HepG2 (cell line): ENCODE data around the gene ETFDH. TPM values are rescaled to one million over a fixed set of nuclear protein-coding genes. Genes with fewer than 3 reads are reported as not detected.

Experiments
- ADNP ChIP-seq: sonication (generic); formaldehyde crosslinking; IDR thresholded peaks from 2 replicates; pipeline ENCODE4 v1.4.0; 2020; ENCODE audit warnings: missing genetic modification reagents
- HES4 ChIP-seq: sonication (generic); formaldehyde crosslinking; IDR thresholded peaks from 2 replicates; pipeline ENCODE4 v1.9.0; 2021; ENCODE audit warnings: mild to moderate bottlenecking, missing genetic modification reagents, borderline replicate concordance
- NR2F1 ChIP-seq, 2 experiments: fragments of 450-650 bp in 1 of 2; formaldehyde crosslinking in 1 of 2; IDR thresholded peaks; 2 replicates each; pipeline versions ENCODE4 v1.5.0 to v1.6.1; 2016 to 2020; ENCODE audit warnings: mild to moderate bottlenecking in 1 of 2, missing compliant biosample characterization in 1 of 2, missing genetic modification reagents in 1 of 2, moderate library complexity in 1 of 2
- SAP130 ChIP-seq: IDR thresholded peaks from 2 replicates; pipeline ENCODE4 v1.6.1; 2016; ENCODE audit warnings: low read depth
- SRSF4 ChIP-seq: fragments of 200-400 bp; formaldehyde crosslinking; IDR thresholded peaks from one replicate; pipeline ENCODE4 v1.6.1; 2018; ENCODE audit warnings: mild to moderate bottlenecking, low read depth, low read length, moderate library complexity; ENCODE audit not compliant: poor library complexity, severe bottlenecking
- ZFP36L1 ChIP-seq: sonication (generic); formaldehyde crosslinking; IDR thresholded peaks from 2 replicates; pipeline ENCODE4 v1.8.0; 2022; ENCODE audit warnings: mild to moderate bottlenecking, missing genetic modification reagents, moderate library complexity
- ZMYM4 ChIP-seq: sonication (generic); formaldehyde crosslinking; IDR thresholded peaks from 2 replicates; pipeline ENCODE4 v1.8.1; 2023; ENCODE audit warnings: mild to moderate bottlenecking, missing genetic modification reagents
- ZNF382 ChIP-seq: sonication (generic); formaldehyde crosslinking; IDR thresholded peaks from 2 replicates; pipeline ENCODE4 v1.5.0; 2020; ENCODE audit warnings: missing genetic modification reagents, mild to moderate bottlenecking, borderline replicate concordance
- ZNF431 ChIP-seq: sonication (generic); formaldehyde crosslinking; IDR thresholded peaks from 2 replicates; pipeline ENCODE4 v1.9.0; 2022; ENCODE audit warnings: missing genetic modification reagents, low read depth, mild to moderate bottlenecking, borderline replicate concordance
- ZNF468 ChIP-seq: sonication (generic); formaldehyde crosslinking; IDR thresholded peaks from 2 replicates; pipeline ENCODE4 v1.8.0; 2022; ENCODE audit warnings: mild to moderate bottlenecking, moderate library complexity, missing genetic modification reagents
- ZNF772 ChIP-seq: sonication (generic); formaldehyde crosslinking; IDR thresholded peaks from 2 replicates; pipeline ENCODE4 v1.5.0; 2020; ENCODE audit warnings: mild to moderate bottlenecking, missing genetic modification reagents
- polyA plus RNA-seq, 8 experiments: library from polyadenylated mRNA; depleted of rRNA in 3 of 8; stranded (reverse) in 7 of 8; unstranded in 1 of 8; fragments of >200 nt; fragmentation: Illumina TruSeq in 4 of 8; extraction: Trizol in 4 of 8; gene quantifications; 2 replicates each; pipeline versions ENCODE4 v1.2.1 to v1.2.3, GENCODE V29; 2011 to 2016; ENCODE audit warnings: low read depth in 4 of 8, missing spikeins in 1 of 8, mixed read lengths in 1 of 8; ENCODE audit not compliant: insufficient read depth in 1 of 8
- total RNA-seq, 5 experiments: library from RNA; depleted of rRNA; stranded (reverse); fragments of >200 nt; fragmentation: Illumina TruSeq; extraction: Trizol; gene quantifications; 2 replicates each; pipeline ENCODE4 v1.2.3, GENCODE V29; 2016; ENCODE audit warnings: low read depth in 1 of 5
- TF ChIP-seq, protein P1 (sequence below), 2 experiments: sonication (generic) in 1 of 2; formaldehyde crosslinking in 1 of 2; IDR thresholded peaks; 2 replicates each; pipeline versions ENCODE4 v1.6.1 to v1.9.0; 2014 to 2022; ENCODE audit warnings: antibody characterized with exemption in 1 of 2, borderline replicate concordance in 1 of 2, inconsistent platforms in 1 of 2, low read depth in 1 of 2, missing genetic modification reagents in 1 of 2
- TF ChIP-seq, protein P2 (sequence below): sonication (generic); formaldehyde crosslinking; IDR thresholded peaks from 2 replicates; pipeline ENCODE4 v1.5.1; 2020; ENCODE audit warnings: missing genetic modification reagents, mild to moderate bottlenecking, borderline replicate concordance
- TF ChIP-seq, protein P3 (sequence below): sonication (generic); formaldehyde crosslinking; IDR thresholded peaks from 2 replicates; pipeline ENCODE4 v1.5.0; 2020; ENCODE audit warnings: mild to moderate bottlenecking, missing genetic modification reagents
- TF ChIP-seq, protein P4 (sequence below): sonication (generic); formaldehyde crosslinking; IDR thresholded peaks from 2 replicates; pipeline ENCODE4 v1.8.0; 2022; ENCODE audit warnings: missing genetic modification reagents, mild to moderate bottlenecking, borderline replicate concordance

Gene ETFDH
- total and polyA plus RNA-seq, 2 of the 13 experiments (the other 11 are each of a cell fraction or from before 2014, with no cell fraction given), result 14.7 to 17.8 TPM

DNA sequence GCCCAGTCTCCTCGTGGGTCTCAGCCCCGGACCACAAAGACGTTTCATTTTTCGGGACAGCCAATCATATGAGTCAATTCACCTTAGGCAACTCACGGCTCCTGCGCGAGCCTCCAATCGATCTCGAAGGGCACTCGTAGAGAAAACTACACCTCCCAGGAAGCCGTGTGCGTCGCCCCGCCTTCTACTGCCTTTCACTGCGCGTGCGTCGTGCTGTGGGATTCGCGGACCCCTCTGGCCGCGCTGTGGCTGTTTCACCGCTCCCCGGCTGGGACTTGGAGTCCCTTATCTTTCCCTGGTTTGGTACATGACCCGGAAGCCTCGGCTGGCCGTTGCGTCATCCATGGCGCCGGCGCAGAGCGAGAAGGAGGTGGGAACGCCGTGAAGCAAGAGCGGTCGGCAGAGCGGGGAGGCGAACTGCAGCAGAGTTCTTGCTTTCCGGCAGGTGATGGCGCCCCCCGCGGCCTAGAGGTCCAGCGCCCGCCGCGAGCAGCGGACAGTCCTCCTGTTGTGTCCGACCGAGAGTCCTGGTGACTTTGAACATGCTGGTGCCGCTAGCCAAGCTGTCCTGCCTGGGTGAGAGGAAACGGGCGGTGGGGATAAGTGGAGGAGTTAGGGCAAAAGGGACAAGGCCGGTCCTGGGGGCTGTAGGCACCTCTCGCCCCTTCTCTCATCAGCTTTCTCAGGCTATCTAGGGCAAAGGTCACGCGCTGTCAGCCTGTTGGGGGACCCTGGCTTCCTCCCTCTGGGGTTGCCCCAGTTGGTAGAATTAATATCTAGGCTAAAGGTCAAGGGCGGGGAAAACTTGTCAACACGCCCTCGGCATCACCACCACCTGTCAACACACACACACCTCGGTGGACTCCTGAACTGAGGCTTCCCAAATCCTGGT is at the start of gene ETFDH (continued):
- TF ChIP-seq, protein P1, sequence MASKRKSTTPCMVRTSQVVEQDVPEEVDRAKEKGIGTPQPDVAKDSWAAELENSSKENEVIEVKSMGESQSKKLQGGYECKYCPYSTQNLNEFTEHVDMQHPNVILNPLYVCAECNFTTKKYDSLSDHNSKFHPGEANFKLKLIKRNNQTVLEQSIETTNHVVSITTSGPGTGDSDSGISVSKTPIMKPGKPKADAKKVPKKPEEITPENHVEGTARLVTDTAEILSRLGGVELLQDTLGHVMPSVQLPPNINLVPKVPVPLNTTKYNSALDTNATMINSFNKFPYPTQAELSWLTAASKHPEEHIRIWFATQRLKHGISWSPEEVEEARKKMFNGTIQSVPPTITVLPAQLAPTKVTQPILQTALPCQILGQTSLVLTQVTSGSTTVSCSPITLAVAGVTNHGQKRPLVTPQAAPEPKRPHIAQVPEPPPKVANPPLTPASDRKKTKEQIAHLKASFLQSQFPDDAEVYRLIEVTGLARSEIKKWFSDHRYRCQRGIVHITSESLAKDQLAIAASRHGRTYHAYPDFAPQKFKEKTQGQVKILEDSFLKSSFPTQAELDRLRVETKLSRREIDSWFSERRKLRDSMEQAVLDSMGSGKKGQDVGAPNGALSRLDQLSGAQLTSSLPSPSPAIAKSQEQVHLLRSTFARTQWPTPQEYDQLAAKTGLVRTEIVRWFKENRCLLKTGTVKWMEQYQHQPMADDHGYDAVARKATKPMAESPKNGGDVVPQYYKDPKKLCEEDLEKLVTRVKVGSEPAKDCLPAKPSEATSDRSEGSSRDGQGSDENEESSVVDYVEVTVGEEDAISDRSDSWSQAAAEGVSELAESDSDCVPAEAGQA (IDR thresholded peaks at IDR 0.05; ENCODE audit: low read depth), result peak; percentile 75; the same call in 1 of the 2 replicates
- TF ChIP-seq, protein P1 (CRISPR knock-in tag; IDR thresholded peaks at IDR 0.05; ENCODE audit: borderline replicate concordance), result no peak
- TF ChIP-seq, protein P2, sequence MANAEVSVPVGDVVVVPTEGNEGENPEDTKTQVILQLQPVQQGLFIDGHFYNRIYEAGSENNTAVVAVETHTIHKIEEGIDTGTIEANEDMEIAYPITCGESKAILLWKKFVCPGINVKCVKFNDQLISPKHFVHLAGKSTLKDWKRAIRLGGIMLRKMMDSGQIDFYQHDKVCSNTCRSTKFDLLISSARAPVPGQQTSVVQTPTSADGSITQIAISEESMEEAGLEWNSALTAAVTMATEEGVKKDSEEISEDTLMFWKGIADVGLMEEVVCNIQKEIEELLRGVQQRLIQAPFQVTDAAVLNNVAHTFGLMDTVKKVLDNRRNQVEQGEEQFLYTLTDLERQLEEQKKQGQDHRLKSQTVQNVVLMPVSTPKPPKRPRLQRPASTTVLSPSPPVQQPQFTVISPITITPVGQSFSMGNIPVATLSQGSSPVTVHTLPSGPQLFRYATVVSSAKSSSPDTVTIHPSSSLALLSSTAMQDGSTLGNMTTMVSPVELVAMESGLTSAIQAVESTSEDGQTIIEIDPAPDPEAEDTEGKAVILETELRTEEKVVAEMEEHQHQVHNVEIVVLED, result peak; percentile 95
- peak; percentile 100 for TF ChIP-seq ZMYM4
- TF ChIP-seq HES4 (CRISPR knock-in tag), result no peak
- TF ChIP-seq SRSF4, result no peak
- peak; percentile 53 for TF ChIP-seq ZNF772 (CRISPR knock-in tag)
- no peak for TF ChIP-seq ZNF468
- TF ChIP-seq, protein P3, sequence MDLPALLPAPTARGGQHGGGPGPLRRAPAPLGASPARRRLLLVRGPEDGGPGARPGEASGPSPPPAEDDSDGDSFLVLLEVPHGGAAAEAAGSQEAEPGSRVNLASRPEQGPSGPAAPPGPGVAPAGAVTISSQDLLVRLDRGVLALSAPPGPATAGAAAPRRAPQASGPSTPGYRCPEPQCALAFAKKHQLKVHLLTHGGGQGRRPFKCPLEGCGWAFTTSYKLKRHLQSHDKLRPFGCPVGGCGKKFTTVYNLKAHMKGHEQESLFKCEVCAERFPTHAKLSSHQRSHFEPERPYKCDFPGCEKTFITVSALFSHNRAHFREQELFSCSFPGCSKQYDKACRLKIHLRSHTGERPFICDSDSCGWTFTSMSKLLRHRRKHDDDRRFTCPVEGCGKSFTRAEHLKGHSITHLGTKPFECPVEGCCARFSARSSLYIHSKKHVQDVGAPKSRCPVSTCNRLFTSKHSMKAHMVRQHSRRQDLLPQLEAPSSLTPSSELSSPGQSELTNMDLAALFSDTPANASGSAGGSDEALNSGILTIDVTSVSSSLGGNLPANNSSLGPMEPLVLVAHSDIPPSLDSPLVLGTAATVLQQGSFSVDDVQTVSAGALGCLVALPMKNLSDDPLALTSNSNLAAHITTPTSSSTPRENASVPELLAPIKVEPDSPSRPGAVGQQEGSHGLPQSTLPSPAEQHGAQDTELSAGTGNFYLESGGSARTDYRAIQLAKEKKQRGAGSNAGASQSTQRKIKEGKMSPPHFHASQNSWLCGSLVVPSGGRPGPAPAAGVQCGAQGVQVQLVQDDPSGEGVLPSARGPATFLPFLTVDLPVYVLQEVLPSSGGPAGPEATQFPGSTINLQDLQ, result no peak
- TF ChIP-seq NR2F1 (CRISPR knock-in tag; IDR thresholded peaks at IDR 0.05), result peak; percentile 47 to 53; a peak in 3 of 4 replicates
- TF ChIP-seq ZFP36L1 (CRISPR knock-in tag), result peak; percentile 31; the same call in 1 of the 2 replicates
- no peak; the same call in 1 of the 2 replicates for TF ChIP-seq ZNF431
- peak; percentile 83 for TF ChIP-seq SAP130 (CRISPR knock-in tag)
- 0 out of 2 replicates have a peak, but pooled peaks have one; percentile 64 for TF ChIP-seq ADNP (CRISPR knock-in tag)
- TF ChIP-seq, protein P4, sequence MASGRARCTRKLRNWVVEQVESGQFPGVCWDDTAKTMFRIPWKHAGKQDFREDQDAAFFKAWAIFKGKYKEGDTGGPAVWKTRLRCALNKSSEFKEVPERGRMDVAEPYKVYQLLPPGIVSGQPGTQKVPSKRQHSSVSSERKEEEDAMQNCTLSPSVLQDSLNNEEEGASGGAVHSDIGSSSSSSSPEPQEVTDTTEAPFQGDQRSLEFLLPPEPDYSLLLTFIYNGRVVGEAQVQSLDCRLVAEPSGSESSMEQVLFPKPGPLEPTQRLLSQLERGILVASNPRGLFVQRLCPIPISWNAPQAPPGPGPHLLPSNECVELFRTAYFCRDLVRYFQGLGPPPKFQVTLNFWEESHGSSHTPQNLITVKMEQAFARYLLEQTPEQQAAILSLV (CRISPR knock-in tag), result 0 out of 2 replicates have a peak, but pooled peaks have one; percentile 6
- TF ChIP-seq ZNF382 (CRISPR knock-in tag), result no peak
